Endothelial cell of umbilical vein (primary cell): Measurements from ENCODE around the gene QSOX2. TPM values are rescaled to one million over a fixed set of nuclear protein-coding genes. Genes with fewer than 3 reads are reported as not detected.

ENCODE experiments used
- BruUV-seq: library from RNA; stranded (reverse); fragments of 400-500 nt; replicated peaks from 2 replicates; lab custom pipeline; 2021; lab: Mats Ljungman, UMichigan
- CTCF ChIA-PET: fragments of 300-600, 350-600 bp; sonication (Branson Sonifier 250); formaldehyde crosslinking; loops from one replicate; lab custom pipeline; 2021; ENCODE audit warnings: antibody characterized with exemption, inconsistent platforms; lab: Charles Lee
- POLR2A ChIA-PET: fragments of 300-600, 350-600 bp; sonication (Branson Sonifier 250); formaldehyde crosslinking; loops from one replicate; lab custom pipeline; 2021; ENCODE audit warnings: antibody characterized with exemption, inconsistent platforms; lab: Charles Lee
- DNase-seq: peaks from one replicate; pipeline ENCODE4 v3.0.0-alpha.2; 2011; ENCODE audit warnings: low read depth, low spot score
- FAIRE-seq: peaks from 2 replicates; lab custom pipeline; 2011; peaks lifted over from hg19 to GRCh38; lab: Jason Lieb, UNC
- H2AFZ ChIP-seq: 2 replicates; pipeline ENCODE4 v1.6.0; 2012; ENCODE audit warnings: low read depth, low read length, control low read depth, inconsistent platforms
- H3K27ac ChIP-seq: 2 replicates; pipeline ENCODE4 v1.5.1; 2011; ENCODE audit warnings: low read depth, mild to moderate bottlenecking, control low read depth, low read length, moderate library complexity; ENCODE audit not compliant: insufficient read depth
- H3K27me3 ChIP-seq, 2 experiments: 2 replicates each; pipeline versions ENCODE4 v1.6.0 to v1.6.1; 2011; ENCODE audit warnings: low read length in 2 of 2, mixed read lengths in 1 of 2; ENCODE audit not compliant: control insufficient read depth in 2 of 2, insufficient read depth in 2 of 2
- H3K36me3 ChIP-seq, 2 experiments: 2 replicates in 1 of 2; 3 replicates in 1 of 2; pipeline ENCODE4 v1.5.1; 2011; ENCODE audit warnings: low read length in 2 of 2, mild to moderate bottlenecking in 1 of 2, moderate library complexity in 1 of 2; ENCODE audit not compliant: control insufficient read depth in 2 of 2, insufficient read depth in 2 of 2; ENCODE audit errors: extremely low read depth in 1 of 2
- H3K4me1 ChIP-seq: 3 replicates; pipeline ENCODE4 v1.5.1; 2011; ENCODE audit warnings: mild to moderate bottlenecking, low read length; ENCODE audit not compliant: control insufficient read depth, insufficient read depth; ENCODE audit errors: extremely low read depth
- H3K4me2 ChIP-seq: 2 replicates; pipeline ENCODE4 v1.6.1; 2011; ENCODE audit warnings: low read length, control low read depth, mixed read lengths; ENCODE audit not compliant: insufficient read depth
- H3K4me3 ChIP-seq, 3 experiments: fragments of 200-600 bp in 1 of 3; sonication (generic), shearing (Covaris generic) in 1 of 3; replicated peaks in 1 of 3; 2 replicates each; pipeline ENCODE4 v1.5.1; 2011 to 2016; ENCODE audit warnings: control low read depth in 3 of 3, low read length in 3 of 3, mild to moderate bottlenecking in 2 of 3, inconsistent platforms in 1 of 3, low read depth in 1 of 3, moderate library complexity in 1 of 3; ENCODE audit not compliant: insufficient read depth in 1 of 3
- H3K79me2 ChIP-seq: 2 replicates; pipeline ENCODE4 v1.6.0; 2012; ENCODE audit warnings: low read length, inconsistent platforms; ENCODE audit not compliant: control insufficient read depth, insufficient read depth
- H3K9ac ChIP-seq: replicated peaks from 2 replicates; pipeline ENCODE3; 2011; ENCODE audit warnings: low read length, control low read depth; ENCODE audit not compliant: insufficient read depth; ENCODE audit errors: extremely low read depth
- H3K9me1 ChIP-seq: replicated peaks from 3 replicates; pipeline ENCODE4 v1.6.0; 2011; ENCODE audit warnings: mild to moderate bottlenecking, low read length; ENCODE audit not compliant: control insufficient read depth, insufficient read depth; ENCODE audit errors: extremely low read depth
- H3K9me3 ChIP-seq: replicated peaks from 2 replicates; pipeline ENCODE4 v1.5.1; 2012; ENCODE audit warnings: low read length, inconsistent platforms; ENCODE audit not compliant: control insufficient read depth, insufficient read depth
- H4K20me1 ChIP-seq: replicated peaks from 2 replicates; pipeline ENCODE3; 2011; ENCODE audit warnings: mild to moderate bottlenecking, low read length; ENCODE audit not compliant: control insufficient read depth, insufficient read depth; ENCODE audit errors: extremely low read depth
- EZH2 ChIP-seq: IDR thresholded peaks from 2 replicates; pipeline ENCODE4 v1.6.1; 2012; ENCODE audit warnings: borderline replicate concordance, low read depth, mild to moderate bottlenecking, moderate library complexity, low read length, inconsistent platforms; ENCODE audit not compliant: severe bottlenecking
- FOS ChIP-seq: IDR thresholded peaks from 2 replicates; pipeline ENCODE4 v1.6.1; 2011; ENCODE audit warnings: mild to moderate bottlenecking, low read length, moderate library complexity, borderline replicate concordance; ENCODE audit not compliant: insufficient read depth
- GATA2 ChIP-seq: IDR thresholded peaks from 2 replicates; pipeline ENCODE4 v1.7.0; 2011; ENCODE audit warnings: low read depth, mild to moderate bottlenecking, moderate library complexity, mixed read lengths, low read length; ENCODE audit not compliant: insufficient read length, insufficient read depth
- JUN ChIP-seq: IDR thresholded peaks from 2 replicates; pipeline ENCODE4 v1.6.1; 2011; ENCODE audit warnings: borderline replicate concordance, low read depth; ENCODE audit not compliant: insufficient read length, insufficient read depth
- MAX ChIP-seq: IDR thresholded peaks from 2 replicates; pipeline ENCODE4 v1.6.1; 2011; ENCODE audit not compliant: insufficient read depth, insufficient read length
- MYC ChIP-seq: IDR thresholded peaks from one replicate; pipeline ENCODE4 v1.6.1; 2011; ENCODE audit warnings: mild to moderate bottlenecking, low read depth, low read length
- POLR2A ChIP-seq: IDR thresholded peaks from 2 replicates; pipeline ENCODE4 v1.6.1; 2012; ENCODE audit warnings: low read depth, mild to moderate bottlenecking, control low read depth, low read length
- POLR2AphosphoS5 ChIP-seq: IDR thresholded peaks from 2 replicates; pipeline ENCODE4 v1.6.1; 2012; ENCODE audit warnings: low read depth, mild to moderate bottlenecking, control low read depth, low read length, moderate library complexity; ENCODE audit not compliant: insufficient read depth
- dilution Hi-C: fragments of 300-500 bp; cut with MboI; formaldehyde crosslinking; loops from one replicate; pipeline ENCODE4 v1.15.0; 2019; ENCODE audit warnings: low sequenced_read_pairs; ENCODE audit not compliant: extremely low pct_ligation_motif_present
- intact Hi-C: fragments of 100-400 bp; cut with micrococcal nuclease; formaldehyde crosslinking; loops from one replicate; pipeline ENCODE4 v1.10.0; 2022
- polyA plus RNA-seq, 4 experiments: library from polyadenylated mRNA; depleted of rRNA in 3 of 4; stranded (reverse) in 3 of 4; unstranded in 1 of 4; fragments of >200 nt; gene quantifications; 2 replicates each; pipeline versions ENCODE4 v1.2.1 to v1.2.3, GENCODE V29; 2011 to 2012; ENCODE audit warnings: missing spikeins in 1 of 4
- total RNA-seq: library from RNA; stranded (reverse); gene quantifications from 2 replicates; pipeline ENCODE4 v1.2.3, GENCODE V29; 2021
- TF ChIP-seq, protein P1 (sequence below), 2 donors: IDR thresholded peaks; 1 replicate in 1 of 2; 2 replicates in 1 of 2; pipeline ENCODE4 v1.5.1; 2011; ENCODE audit warnings: low read length in 2 of 2, mild to moderate bottlenecking in 2 of 2, moderate library complexity in 2 of 2, control low read depth in 1 of 2, inconsistent platforms in 1 of 2, low read depth in 1 of 2; ENCODE audit not compliant: insufficient read depth in 1 of 2; ENCODE audit errors: extremely low read depth in 1 of 2

Gene QSOX2
- total and polyA plus RNA-seq, 2 donors (not counting 3 experiments of a cell fraction or from before 2014, with no cell fraction given), result 16.4 to 23.4 TPM

DNA sequence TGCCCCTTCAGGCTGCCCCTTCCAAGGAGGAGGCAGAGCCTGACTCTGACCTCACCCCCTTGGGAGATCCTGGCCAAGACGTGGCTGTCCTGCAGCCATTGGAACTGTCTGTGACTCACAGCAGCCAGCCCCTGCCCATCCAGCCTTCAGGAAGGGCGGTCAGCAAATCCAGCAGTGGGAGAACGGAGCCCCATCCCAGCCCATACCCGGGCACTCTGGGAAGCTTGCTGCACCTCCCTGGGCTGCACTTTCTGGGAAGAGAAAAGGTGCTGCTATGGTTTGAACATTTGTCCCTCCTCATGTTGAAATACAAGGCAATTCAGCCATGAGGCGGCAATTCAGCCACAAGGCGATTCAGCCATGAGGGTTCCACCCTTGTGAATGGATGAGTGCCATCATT lies 33.9 kb upstream of the QSOX2 start:
- no peak for FAIRE-seq
- CTCF ChIA-PET, result interaction anchor here (0.6 to 1.2 kb wide), 3 partner anchors 10 to 151 kb away, joined by 3 to 4 read pairs (median 3); no protein-coding TSS in a partner anchor

More for the DNA sequence above, 33.9 kb upstream of the QSOX2 start:
- no peaks in the 10 kb centered on the region for H3K36me3 ChIP-seq
- no peak for DNase-seq
- no peaks in the 10 kb centered on the region for H3K9me1 ChIP-seq
- no peaks in the 10 kb centered on the region for H3K79me2 ChIP-seq
- no peaks in the 10 kb centered on the region for H4K20me1 ChIP-seq
- H3K4me1 ChIP-seq, result no peaks in the 10 kb centered on the region
- H3K9me3 ChIP-seq, result no peaks in the 10 kb centered on the region
- dilution Hi-C loops, result no loop called here
- BruUV-seq, result no TSS peak
- H2AFZ ChIP-seq, result no peak overlapping the region
- H3K4me3 ChIP-seq, result no peak overlapping the region
- H3K9ac ChIP-seq, result no peak overlapping the region
- H3K4me2 ChIP-seq, result no peak overlapping the region
- intact Hi-C loops, result no loop called here
- TF ChIP-seq MYC, result no peak
- no peak for TF ChIP-seq FOS
- no peak for TF ChIP-seq POLR2AphosphoS5
- TF ChIP-seq, protein P1, sequence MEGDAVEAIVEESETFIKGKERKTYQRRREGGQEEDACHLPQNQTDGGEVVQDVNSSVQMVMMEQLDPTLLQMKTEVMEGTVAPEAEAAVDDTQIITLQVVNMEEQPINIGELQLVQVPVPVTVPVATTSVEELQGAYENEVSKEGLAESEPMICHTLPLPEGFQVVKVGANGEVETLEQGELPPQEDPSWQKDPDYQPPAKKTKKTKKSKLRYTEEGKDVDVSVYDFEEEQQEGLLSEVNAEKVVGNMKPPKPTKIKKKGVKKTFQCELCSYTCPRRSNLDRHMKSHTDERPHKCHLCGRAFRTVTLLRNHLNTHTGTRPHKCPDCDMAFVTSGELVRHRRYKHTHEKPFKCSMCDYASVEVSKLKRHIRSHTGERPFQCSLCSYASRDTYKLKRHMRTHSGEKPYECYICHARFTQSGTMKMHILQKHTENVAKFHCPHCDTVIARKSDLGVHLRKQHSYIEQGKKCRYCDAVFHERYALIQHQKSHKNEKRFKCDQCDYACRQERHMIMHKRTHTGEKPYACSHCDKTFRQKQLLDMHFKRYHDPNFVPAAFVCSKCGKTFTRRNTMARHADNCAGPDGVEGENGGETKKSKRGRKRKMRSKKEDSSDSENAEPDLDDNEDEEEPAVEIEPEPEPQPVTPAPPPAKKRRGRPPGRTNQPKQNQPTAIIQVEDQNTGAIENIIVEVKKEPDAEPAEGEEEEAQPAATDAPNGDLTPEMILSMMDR (IDR thresholded peaks at IDR 0.05; ENCODE audit: extremely low read depth in 1 of 2, insufficient read depth in 1 of 2, low read depth in 1 of 2, low read length in 2 of 2), result no peak
- no peak for TF ChIP-seq MAX
- TF ChIP-seq JUN, result no peak
- no peak for TF ChIP-seq EZH2
- TF ChIP-seq POLR2A, result no peak
- TF ChIP-seq GATA2, result no peak
- H3K27me3 ChIP-seq, result peaks cover 0 to 2% of the 10 kb centered on the region in 2 experiments
- POLR2A ChIA-PET, result no interaction called here
- no peak overlapping the region for H3K27ac ChIP-seq
